ENCODE data around the gene PDE2A.

PDE2A gene

GRCh38 chr11:72706579-72706978 is 32.4 kb upstream of the PDE2A start:
- no peak for DNase-seq
- in situ Hi-C loops (cut with HindIII; ENCODE audit: low pct_ligation_motif_present, low pct_unique_long_range_greater_than_20kb, low sequenced_read_pairs), result no loop called here

- DNase-seq, result no peak
- in situ Hi-C loops (cut with HindIII; ENCODE audit: low pct_ligation_motif_present, low pct_unique_long_range_greater_than_20kb, low sequenced_read_pairs), result no loop called here
Measured at GRCh38 chr11:72705442-72706365, 31.5 kb upstream of the PDE2A start.

GRCh38 chr11:72704783-72705265 is 30.6 kb upstream of the PDE2A start:
- in situ Hi-C loops (cut with HindIII; ENCODE audit: low pct_ligation_motif_present, low pct_unique_long_range_greater_than_20kb, low sequenced_read_pairs), result no loop called here
- DNase-seq, result no peak

- DNase-seq, result no peak
- in situ Hi-C loops (cut with HindIII; ENCODE audit: low pct_ligation_motif_present, low pct_unique_long_range_greater_than_20kb, low sequenced_read_pairs), result no loop called here
Measured at GRCh38 chr11:72704028-72704782, 30.0 kb upstream of the PDE2A start.

- in situ Hi-C loops (cut with HindIII; ENCODE audit: low pct_ligation_motif_present, low pct_unique_long_range_greater_than_20kb, low sequenced_read_pairs), result no loop called here
- DNase-seq, result no peak
Measured at GRCh38 chr11:72703267-72704008, 29.2 kb upstream of the PDE2A start.

GRCh38 chr11:72702577-72703241 is 28.5 kb upstream of the PDE2A start:
- no peak for DNase-seq
- in situ Hi-C loops (cut with HindIII; ENCODE audit: low pct_ligation_motif_present, low pct_unique_long_range_greater_than_20kb, low sequenced_read_pairs), result no loop called here

- DNase-seq, result no peak
- in situ Hi-C loops (cut with HindIII; ENCODE audit: low pct_ligation_motif_present, low pct_unique_long_range_greater_than_20kb, low sequenced_read_pairs), result no loop called here
Measured at GRCh38 chr11:72702096-72702495, 27.9 kb upstream of the PDE2A start.

- in situ Hi-C loops (cut with HindIII; ENCODE audit: low pct_ligation_motif_present, low pct_unique_long_range_greater_than_20kb, low sequenced_read_pairs), result no loop called here
- DNase-seq, result no peak
Measured at GRCh38 chr11:72701466-72701865, 27.2 kb upstream of the PDE2A start.

- in situ Hi-C loops (cut with HindIII; ENCODE audit: low pct_ligation_motif_present, low pct_unique_long_range_greater_than_20kb, low sequenced_read_pairs), result no loop called here
- no peak for DNase-seq
Measured at GRCh38 chr11:72700146-72700545, 25.9 kb upstream of the PDE2A start.

GRCh38 chr11:72697814-72698213 is 23.6 kb upstream of the PDE2A start:
- in situ Hi-C loops (cut with HindIII; ENCODE audit: low pct_ligation_motif_present, low pct_unique_long_range_greater_than_20kb, low sequenced_read_pairs), result no loop called here
- no peak for DNase-seq

- in situ Hi-C loops (cut with HindIII; ENCODE audit: low pct_ligation_motif_present, low pct_unique_long_range_greater_than_20kb, low sequenced_read_pairs), result no loop called here
- DNase-seq, result no peak
Measured at GRCh38 chr11:72696866-72697700, 22.9 kb upstream of the PDE2A start.

GRCh38 chr11:72695354-72695753 is 21.1 kb upstream of the PDE2A start:
- in situ Hi-C loops (cut with HindIII; ENCODE audit: low pct_ligation_motif_present, low pct_unique_long_range_greater_than_20kb, low sequenced_read_pairs), result no loop called here
- DNase-seq, result no peak

GRCh38 chr11:72693271-72693968 is 19.2 kb upstream of the PDE2A start:
- DNase-seq, result no peak
- in situ Hi-C loops (cut with HindIII; ENCODE audit: low pct_ligation_motif_present, low pct_unique_long_range_greater_than_20kb, low sequenced_read_pairs), result no loop called here

GRCh38 chr11:72692498-72693237 is 18.4 kb upstream of the PDE2A start:
- DNase-seq, result no peak
- in situ Hi-C loops (cut with HindIII; ENCODE audit: low pct_ligation_motif_present, low pct_unique_long_range_greater_than_20kb, low sequenced_read_pairs), result no loop called here

- no peak for DNase-seq
Measured at GRCh38 chr11:72690166-72690565, 15.9 kb upstream of the PDE2A start.

GRCh38 chr11:72688929-72689328 is 14.7 kb upstream of the PDE2A start:
- in situ Hi-C loops (cut with HindIII; ENCODE audit: low pct_ligation_motif_present, low pct_unique_long_range_greater_than_20kb, low sequenced_read_pairs), result no loop called here
- no peak for DNase-seq

More at GRCh38 chr11:72690166-72690565, 15.9 kb upstream of the PDE2A start:
- in situ Hi-C loops (cut with HindIII; ENCODE audit: low pct_ligation_motif_present, low pct_unique_long_range_greater_than_20kb, low sequenced_read_pairs), result no loop called here

All from ACHN (cell line).